Fibroblast of the aortic adventitia (primary cell): ENCODE measurements around the gene ZMIZ1. TPM values are rescaled to one million over a fixed set of nuclear protein-coding genes. Genes with fewer than 3 reads are reported as not detected.

Experiments used
- DNase-seq: peaks from one replicate; pipeline ENCODE4 v3.0.0-alpha.2; 2010; ENCODE audit warnings: low read depth
- H3K4me3 ChIP-seq: 2 replicates; pipeline ENCODE4 v1.5.1; 2011; ENCODE audit warnings: low read depth, mild to moderate bottlenecking, control low read depth, low read length, moderate library complexity
- CTCF ChIP-seq: IDR thresholded peaks from 2 replicates; pipeline ENCODE4 v1.5.1; 2011; ENCODE audit warnings: mild to moderate bottlenecking, low read length, control low read depth, inconsistent platforms; ENCODE audit not compliant: insufficient read depth
- total RNA-seq: library from RNA; depleted of rRNA; stranded (reverse); fragments of >200 nt; gene quantifications from 2 replicates; pipeline ENCODE4 v1.2.3, GENCODE V29; 2012; ENCODE audit warnings: low replicate concordance

ZMIZ1 gene
- total RNA-seq, 1 donor = 28.1 TPM

- no peak for TF ChIP-seq CTCF
- H3K4me3 ChIP-seq = no peak overlapping the region
- DNase-seq = no peak
Observed at GRCh38 chr10:79301754-79302530, 233.2 kb downstream of the ZMIZ1 start.

DNA sequence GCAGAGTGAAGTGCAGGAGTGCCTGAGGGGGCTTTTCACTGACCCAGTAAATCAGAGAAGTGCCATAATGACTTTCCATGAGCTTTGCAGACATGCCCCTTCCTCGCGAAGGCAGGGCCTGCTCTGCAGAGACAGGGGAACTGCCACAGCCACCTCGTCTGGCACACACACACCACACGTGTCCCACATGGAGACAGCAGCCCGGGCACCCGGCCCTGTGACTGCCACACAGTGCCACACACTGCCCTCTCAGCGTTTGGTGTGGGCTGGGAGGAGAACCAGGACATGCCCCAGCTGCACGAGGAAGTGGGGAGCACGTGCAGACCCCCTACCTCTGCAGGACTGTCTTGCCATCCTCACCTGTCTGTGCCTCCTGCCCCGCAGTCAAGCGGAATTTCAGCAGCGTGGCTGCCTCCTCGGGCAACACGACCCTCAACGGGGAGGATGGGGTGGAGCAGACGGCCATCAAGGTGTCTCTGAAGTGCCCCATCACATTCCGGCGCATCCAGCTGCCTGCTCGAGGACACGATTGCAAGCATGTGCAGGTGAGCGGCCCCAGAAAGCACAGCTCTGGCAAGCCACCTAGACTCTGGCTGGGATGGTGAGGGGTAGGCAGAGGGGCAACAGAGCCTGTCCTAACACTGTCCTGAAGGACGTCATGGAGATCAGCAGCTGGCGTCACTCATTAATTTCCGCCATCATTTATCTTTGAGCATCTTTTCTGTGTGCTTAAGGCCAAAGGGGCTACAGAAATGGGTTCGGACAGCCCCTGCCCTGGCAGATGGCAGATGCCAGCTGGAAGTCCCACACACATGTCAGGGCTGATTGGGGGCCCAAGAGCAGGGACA is 235.1 kb downstream of the ZMIZ1 start:
- TF ChIP-seq CTCF = no peak
- no peak overlapping the region for H3K4me3 ChIP-seq
- no peak for DNase-seq

GRCh38 chr10:79304479-79305087 is 235.8 kb downstream of the ZMIZ1 start:
- no peak overlapping the region for H3K4me3 ChIP-seq
- no peak for TF ChIP-seq CTCF
- no peak for DNase-seq

DNA sequence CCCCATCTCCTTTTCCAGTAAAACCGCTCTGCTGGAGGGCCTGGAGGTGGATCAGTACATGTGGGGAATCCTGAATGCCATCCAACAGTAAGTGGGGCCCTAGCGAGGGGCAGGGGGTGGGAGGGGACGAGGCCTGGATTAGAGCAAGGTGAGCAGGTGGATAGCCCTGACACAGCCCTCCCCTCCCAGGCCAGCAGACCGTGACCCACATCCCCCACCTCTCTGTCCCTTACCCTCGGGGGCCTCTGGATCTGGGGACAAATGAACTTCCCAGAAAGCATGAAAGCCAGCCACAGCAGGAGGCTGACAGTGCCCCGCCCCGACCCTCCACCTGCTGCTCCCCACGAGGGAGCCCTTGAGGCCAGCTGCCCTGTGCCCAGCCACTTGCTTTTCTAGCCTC is 236.7 kb downstream of the ZMIZ1 start:
- TF ChIP-seq CTCF = no peak
- no peak overlapping the region for H3K4me3 ChIP-seq
- no peak for DNase-seq

DNA sequence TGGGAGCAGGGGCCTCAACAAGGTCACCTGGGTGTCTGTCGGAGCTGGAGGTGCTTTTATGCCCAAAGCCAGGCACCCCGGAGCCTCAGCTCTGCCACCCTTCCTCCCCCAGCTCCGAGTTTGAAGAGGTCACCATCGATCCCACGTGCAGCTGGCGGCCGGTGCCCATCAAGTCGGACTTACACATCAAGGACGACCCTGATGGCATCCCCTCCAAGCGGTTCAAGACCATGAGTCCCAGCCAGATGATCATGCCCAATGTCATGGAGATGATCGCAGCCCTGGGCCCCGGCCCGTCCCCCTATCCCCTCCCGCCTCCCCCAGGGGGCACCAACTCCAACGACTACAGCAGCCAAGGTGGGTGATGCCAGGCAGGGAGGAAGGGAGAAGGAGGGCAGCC is 237.2 kb downstream of the ZMIZ1 start:
- no peak for DNase-seq
- no peak for TF ChIP-seq CTCF
- no peak overlapping the region for H3K4me3 ChIP-seq

- no peak for TF ChIP-seq CTCF
- no peak for DNase-seq
- no peak overlapping the region for H3K4me3 ChIP-seq
Observed at GRCh38 chr10:79306644-79307220, 238.0 kb downstream of the ZMIZ1 start.
